ENCODE results near the gene GAPVD1. TPM values are rescaled to one million over a fixed set of nuclear protein-coding genes. Genes with fewer than 3 reads are reported as not detected.

Gene GAPVD1
- total RNA-seq, 2 donors from 2014 or later = 26.0 to 30.5 TPM

DNA sequence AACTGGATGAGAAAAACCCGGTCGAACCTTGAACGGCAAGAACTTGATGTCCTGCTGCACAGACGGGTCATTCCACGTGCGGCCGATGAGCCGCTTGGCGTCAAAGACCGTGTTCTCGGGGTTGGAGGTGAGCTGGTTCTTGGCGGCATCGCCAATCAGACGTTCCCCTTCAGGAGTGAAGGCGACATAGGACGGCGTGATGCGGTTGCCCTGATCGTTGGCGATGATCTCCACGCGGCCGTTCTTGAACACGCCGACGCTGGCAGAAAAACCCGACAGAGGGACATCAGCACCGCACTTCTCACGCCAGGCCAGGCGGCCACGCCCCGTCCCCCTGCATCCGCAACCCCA is 21.0 kb upstream of the GAPVD1 start:
- no peaks in the 10 kb centered on the region for H3K9me3 ChIP-seq
- DNase-seq (ENCODE audit: low spot score) = peak; percentile 61
- H3K27ac ChIP-seq = peak overlapping the region; percentile 92 to 96
- H3K4me3 ChIP-seq = peak overlapping the region; percentile 91 to 97
- no peaks in the 10 kb centered on the region for H3K27me3 ChIP-seq
- peaks cover 54% of the 10 kb centered on the region for H3K36me3 ChIP-seq
- H3K4me1 ChIP-seq = peaks cover 0 to 53% of the 10 kb centered on the region in 2 donors
- TF ChIP-seq, protein P1, sequence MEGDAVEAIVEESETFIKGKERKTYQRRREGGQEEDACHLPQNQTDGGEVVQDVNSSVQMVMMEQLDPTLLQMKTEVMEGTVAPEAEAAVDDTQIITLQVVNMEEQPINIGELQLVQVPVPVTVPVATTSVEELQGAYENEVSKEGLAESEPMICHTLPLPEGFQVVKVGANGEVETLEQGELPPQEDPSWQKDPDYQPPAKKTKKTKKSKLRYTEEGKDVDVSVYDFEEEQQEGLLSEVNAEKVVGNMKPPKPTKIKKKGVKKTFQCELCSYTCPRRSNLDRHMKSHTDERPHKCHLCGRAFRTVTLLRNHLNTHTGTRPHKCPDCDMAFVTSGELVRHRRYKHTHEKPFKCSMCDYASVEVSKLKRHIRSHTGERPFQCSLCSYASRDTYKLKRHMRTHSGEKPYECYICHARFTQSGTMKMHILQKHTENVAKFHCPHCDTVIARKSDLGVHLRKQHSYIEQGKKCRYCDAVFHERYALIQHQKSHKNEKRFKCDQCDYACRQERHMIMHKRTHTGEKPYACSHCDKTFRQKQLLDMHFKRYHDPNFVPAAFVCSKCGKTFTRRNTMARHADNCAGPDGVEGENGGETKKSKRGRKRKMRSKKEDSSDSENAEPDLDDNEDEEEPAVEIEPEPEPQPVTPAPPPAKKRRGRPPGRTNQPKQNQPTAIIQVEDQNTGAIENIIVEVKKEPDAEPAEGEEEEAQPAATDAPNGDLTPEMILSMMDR (IDR thresholded peaks at IDR 0.05) = no peak

DNA sequence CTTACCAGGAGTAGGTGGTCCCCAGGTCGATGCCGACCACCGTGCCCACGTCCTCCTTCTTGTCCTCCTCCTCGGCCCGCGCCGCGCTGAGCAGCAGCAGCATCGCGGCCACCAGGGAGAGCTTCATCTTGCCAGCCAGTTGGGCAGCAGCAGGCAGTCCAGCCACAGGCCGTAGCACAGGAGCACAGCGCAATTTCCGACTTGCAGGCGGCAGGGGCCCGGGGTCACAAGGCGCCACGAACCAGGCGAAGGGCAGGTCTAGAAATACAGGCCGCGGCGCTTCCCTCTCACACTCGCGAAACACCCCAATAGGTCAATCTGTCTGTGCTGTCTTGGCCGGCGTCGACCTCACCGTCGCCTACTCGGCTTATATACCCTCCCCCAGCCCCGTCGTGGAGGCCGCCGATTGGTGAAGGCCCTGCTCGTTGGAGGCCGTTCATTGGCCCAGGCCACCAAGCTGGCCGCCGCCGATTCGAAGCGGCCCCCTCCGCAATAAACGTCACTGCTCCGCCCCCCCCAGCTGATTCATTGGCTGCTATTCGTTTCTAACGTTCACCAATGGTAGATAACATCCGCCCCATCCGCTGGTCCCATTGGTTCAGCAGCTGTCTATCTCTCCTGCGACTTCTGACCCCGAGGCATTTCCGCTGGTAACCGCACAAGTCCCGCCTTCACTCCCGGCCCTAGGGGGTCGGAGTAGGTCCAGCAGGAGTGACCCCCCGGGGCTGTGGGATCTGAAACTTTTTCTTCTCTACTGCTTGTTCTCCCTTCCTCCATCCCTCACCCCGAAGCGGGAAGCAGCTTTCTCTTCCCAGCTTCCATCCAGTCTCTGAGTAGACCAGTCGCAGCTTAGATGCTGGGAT is 20.4 kb upstream of the GAPVD1 start, which contains the start of gene HSPA5:
HSPA5 (minus strand) TSS at position 344 of the 863 bp plus-strand sequence; CDS start at position 127, 217 bp downstream.
- H3K9me3 ChIP-seq = no peaks in the 10 kb centered on the region
- peak within 1 kb of the TSS; percentile 92 to 98 for H3K27ac ChIP-seq
- TF ChIP-seq, protein P1 (IDR thresholded peaks at IDR 0.05) = peak in 1 of 2 donors; percentile 39
- peak; percentile 100 for DNase-seq (ENCODE audit: low spot score)
- no peaks in the 10 kb centered on the region for H3K27me3 ChIP-seq
- peak within 1 kb of the TSS; percentile 91 to 97 for H3K4me3 ChIP-seq
- peaks cover 48% of the 10 kb centered on the region for H3K36me3 ChIP-seq
- peaks cover 0 to 47% of the 10 kb centered on the region in 2 donors for H3K4me1 ChIP-seq

DNA sequence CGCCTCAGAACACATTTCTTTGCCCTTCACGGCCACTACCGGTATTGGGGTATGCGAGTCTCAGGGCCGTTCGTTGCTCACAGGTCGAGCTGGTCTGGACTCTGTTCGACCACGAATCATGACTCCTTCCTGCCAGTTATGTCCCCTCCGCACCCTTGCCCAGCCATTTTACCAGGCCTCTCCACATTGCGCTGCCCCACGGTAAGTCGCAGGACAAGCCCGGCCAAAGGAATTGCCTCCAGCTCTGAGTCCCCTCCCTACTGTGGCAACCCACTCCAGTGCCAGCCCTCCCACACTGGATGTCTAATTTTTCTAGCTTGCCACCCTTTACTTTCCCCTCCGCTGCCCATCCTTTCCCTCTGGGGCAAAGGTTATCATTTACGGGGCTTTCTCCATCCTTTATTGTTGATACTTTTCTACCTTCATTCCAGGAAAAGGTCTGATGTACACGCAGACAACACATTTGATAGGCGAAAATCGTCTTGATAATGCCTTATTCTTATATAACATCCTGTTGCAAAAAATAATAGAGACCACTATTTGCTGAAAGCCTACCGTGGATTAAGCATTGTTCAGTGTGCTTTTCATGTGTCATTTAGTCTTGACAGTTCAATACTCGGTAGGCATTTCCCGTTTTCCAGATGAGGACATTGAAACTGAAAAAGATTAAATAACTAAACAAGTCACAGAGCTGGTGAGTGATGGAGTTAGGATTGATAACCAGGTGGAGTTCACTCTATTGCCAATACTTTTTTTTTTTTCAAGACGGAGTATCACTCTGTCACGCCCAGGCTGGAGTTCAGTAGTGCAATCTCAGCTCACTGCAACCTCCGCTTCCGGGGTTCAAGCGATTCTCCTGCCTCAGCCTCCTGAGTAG is 19.5 kb upstream of the GAPVD1 start:
- Histone ChIP-seq H3K27me3 (no peaks in the 10 kb centered on the region), H3K36me3 (peaks cover 39% of the 10 kb centered on the region), H3K27ac (peak overlapping the region; percentile 89 to 98), H3K9me3 (no peaks in the 10 kb centered on the region), H3K4me1 (peaks cover 0 to 38% of the 10 kb centered on the region in 2 donors), H3K4me3 (peak overlapping the region; percentile 72 to 91)
- peak; percentile 64 for DNase-seq (ENCODE audit: low spot score)
- TF ChIP-seq, protein P1 (IDR thresholded peaks at IDR 0.05) = no peak

DNA sequence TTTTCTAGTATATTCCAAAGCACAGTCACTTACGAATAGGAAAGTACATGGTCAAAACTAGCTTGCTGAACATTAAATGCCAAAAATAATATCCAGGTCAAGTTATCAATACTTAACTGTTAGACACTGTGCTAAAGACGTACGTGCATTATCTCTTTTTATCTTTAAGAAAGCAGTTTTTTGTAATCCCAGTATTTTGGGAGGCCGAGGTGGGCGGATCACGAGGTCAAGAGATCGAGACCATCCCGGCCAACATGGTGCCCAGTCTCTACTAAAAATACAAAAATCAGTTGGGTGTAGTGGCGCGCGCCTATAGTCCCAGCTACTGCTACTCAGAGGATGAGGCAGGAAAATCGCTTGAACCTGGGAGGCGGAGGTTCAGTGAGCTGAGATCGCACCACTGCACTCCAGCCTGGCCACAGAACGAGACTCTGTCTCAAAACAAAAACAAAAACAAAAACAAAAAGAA is 17.8 kb upstream of the GAPVD1 start:
- peaks cover 0 to 21% of the 10 kb centered on the region in 2 donors for H3K4me1 ChIP-seq
- peaks cover 22% of the 10 kb centered on the region for H3K36me3 ChIP-seq
- H3K27me3 ChIP-seq = no peaks in the 10 kb centered on the region
- TF ChIP-seq, protein P1 (IDR thresholded peaks at IDR 0.05) = no peak
- no peak overlapping the region for H3K4me3 ChIP-seq
- no peak overlapping the region for H3K27ac ChIP-seq
- no peak for DNase-seq (ENCODE audit: low spot score)
- no peaks in the 10 kb centered on the region for H3K9me3 ChIP-seq

DNA sequence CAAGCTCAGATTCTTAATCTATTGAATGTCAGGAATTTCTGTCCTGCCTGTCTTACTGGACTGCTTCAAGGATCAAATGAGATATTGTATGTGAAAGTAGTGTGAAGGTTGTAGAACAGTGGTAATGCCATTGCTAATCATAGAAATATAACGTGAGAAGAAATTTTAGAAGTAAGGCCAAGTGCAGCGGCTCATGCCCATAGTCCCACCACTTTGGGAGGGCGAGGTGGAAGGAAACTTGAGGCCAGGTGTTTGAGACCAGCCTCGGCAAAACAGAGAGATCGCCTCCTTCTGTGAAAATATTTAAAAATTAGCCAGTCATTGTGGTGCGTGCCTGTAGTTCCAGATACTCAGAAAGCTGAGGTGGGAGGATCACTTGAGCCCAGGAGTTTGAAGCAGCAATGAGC is 15.4 kb upstream of the GAPVD1 start:
- Histone ChIP-seq H3K4me3 (no peak overlapping the region), H3K27me3 (no peaks in the 10 kb centered on the region), H3K9me3 (no peaks in the 10 kb centered on the region), H3K36me3 (no peaks in the 10 kb centered on the region), H3K4me1 (peaks cover 0 to 7% of the 10 kb centered on the region in 2 donors), H3K27ac (no peak overlapping the region)
- no peak for DNase-seq (ENCODE audit: low spot score)
- TF ChIP-seq, protein P1 (IDR thresholded peaks at IDR 0.05) = no peak

Measured in right atrium auricular region (tissue), 2 donors.